HG03520 (cell line): ENCODE measurements around the gene MAP4K4.

Experiments
- ATAC-seq: cut with Tn5 transposase; IDR thresholded peaks from one replicate; pipeline ENCODE4 v1.9.1; 2021; ENCODE audit warnings: mild to moderate bottlenecking, moderate library complexity; ENCODE audit not compliant: unreplicated experiment

The MAP4K4 gene

DNA sequence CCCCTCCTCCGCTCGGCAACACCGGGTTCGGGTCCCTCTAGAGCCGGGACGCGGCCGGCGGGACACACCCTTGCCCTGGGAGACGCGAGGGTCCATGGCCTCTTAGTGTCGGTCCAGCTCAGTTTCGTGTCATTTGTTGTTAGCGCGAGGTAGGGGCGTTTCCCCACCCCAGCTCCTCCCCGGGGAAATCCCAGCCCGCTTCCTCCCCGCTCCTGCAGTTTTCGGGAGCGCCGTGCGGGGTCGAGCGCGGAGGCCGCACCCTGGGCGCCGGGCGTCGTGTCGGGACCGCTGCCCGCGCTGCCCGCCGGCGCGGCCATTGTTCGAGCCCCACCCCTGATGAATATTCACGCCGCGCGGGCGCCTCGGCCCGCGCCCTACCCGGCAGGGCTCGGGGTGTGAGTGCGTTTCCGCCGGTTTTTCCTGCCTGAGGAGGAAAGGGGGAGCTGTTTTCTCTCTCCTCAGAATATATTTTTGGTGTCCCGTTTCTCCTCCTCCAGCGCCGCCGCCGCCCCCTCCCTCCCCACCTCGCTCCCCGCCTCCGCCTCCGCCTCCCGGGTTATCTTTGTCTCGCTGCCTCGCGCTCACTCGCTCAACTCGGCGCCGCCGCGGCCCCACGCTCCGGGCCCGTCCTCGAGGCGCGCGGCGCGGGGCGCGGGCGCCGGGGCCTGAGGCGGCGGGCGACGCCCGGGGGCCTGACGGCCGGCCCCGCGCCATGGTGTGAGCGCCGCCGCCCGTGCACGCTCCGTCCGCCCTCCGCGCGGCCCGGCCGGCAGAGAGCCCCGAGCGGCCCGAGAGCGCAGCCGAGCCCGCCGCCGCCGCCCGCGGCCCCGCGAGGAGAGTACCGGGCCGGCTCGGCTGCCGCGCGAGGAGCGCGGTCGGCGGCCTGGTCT lies at the start of gene MAP4K4:
Gene MAP4K4, plus strand, starts transcription at position 584 of the 890 bp plus-strand sequence. CDS start 374 bp downstream, outside the sequence.
- peak; percentile 35 for ATAC-seq

DNA sequence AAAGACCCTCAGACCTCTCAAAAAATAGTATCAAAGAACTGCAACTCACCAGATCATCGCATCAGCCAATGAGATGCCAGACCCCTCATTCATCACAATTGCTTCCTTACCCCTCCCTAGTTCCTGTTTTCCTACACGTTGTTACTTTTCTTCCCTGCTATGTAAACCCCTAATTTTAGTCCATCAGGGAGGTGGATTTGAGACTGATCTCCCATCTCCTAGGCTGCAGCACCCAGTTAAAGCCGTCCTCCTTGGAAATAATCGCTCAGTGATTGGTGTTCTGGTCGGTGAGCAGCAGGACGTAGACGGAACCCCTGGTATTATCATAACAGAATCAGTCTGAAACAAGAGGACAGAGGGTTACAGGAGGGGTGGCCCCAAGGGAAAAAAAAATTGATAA lies 44.0 kb upstream of the MAP4K4 start:
- ATAC-seq: no peak

DNA sequence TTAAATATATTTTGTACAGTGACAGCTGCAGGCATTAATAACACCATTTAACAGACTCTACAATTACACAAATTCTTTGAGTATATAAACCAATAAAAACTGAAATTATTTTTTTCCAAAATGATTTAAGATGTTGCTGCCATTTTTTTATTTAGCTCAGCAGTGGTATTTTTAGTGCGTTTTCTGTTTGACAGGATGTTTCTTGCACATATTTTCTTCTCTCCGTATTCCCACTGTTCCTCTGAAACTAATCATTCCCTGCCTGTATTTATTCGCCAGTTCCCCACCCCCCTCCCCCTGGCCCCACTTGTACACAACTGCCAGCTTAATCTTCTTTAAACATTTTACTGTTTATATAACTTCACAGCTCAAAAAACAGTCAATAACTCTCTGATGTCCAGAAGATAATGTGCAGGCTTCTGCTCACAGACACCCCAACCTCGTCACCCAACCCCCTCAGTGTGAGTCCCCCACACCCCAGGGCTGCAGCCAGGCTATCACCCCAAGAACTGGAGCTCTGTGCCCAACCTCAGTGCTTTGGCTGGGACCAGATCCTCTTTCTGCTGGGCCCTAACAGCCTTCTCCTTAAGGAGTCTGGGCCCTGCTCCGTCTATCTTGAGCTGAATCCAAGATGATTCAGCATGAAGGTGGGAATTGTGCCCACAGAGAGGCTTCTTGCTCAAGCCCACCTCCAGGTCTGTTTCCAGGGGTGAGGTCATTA lies 41.6 kb upstream of the MAP4K4 start:
- ATAC-seq: no peak

DNA sequence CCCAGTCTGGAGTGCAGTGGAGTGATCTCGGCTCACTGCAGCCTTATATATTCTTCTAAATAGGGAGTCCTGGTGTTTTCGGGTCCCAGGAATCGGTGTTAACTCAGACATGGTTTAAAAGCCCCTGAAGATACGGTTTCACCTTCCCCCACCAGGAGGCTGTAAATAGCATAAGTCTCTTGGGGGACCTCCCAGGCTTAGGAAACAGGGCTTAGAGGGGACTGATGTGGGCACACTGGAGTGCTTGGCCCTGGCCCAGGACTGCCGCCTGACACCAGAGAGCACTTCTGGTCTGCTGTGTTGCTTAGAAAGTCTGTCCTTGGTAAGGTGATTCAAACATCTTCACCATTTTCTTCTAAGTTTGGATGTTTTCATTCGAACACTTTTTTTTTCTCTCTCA lies 39.7 kb upstream of the MAP4K4 start:
- ATAC-seq: no peak

DNA sequence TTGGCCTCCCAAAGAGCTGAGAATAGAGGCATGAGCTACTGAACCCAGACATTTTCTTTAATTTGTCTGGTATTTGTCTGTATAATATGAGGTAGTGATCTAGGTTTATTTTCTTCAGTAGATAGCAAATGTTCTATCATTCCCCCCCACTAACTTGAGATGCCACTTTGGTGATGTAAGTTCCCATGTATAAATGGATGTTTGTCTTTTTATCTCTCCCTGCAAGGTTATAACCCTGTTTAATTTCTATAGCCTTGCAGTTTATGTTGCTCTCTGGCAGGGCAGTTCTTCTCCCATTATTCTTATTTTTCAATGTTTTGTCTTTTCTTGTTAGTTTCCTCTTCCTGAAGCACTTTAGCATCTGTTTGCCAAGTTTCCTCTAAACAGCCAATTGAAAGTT lies 39.1 kb upstream of the MAP4K4 start:
- ATAC-seq: no peak

DNA sequence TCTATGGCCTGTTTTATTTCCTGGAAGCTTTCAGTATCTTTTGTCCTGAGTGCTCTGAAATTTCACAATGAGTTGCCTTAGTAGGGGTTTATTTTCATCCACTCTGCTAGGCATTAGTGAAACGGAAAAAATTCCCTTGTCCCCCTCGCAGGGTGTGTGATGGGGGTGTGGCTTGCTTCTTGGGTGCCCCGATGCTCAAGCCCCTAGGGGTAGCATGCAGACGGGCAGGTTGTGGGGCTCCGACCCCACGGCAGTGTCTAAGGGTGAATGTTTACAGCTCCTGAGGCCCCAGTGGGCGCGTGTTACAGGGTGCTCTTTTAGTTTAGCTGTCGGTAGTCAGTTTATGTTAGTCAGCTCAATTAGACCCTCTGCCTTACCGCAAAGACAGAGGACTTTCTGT lies 32.2 kb upstream of the MAP4K4 start:
- ATAC-seq: no peak

DNA sequence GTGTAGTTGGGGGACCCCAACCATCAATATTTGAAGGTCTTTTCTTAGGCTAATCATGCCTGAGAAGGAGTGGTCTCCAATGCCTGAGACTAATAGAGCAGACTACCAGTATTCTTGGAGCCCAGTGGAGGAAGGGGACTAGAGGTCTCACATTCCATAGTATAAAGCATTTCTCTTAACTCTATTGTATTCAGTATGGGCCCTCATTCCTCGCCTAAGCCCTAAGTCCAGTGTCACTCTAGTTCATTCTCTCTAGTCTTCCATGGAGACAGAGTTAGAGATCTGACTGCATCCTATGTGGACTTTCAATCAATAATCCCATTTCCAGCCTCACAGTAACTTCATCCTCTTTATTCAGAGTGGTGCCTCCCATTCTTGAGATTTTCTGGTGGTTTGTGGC lies 29.7 kb upstream of the MAP4K4 start:
- no peak for ATAC-seq

DNA sequence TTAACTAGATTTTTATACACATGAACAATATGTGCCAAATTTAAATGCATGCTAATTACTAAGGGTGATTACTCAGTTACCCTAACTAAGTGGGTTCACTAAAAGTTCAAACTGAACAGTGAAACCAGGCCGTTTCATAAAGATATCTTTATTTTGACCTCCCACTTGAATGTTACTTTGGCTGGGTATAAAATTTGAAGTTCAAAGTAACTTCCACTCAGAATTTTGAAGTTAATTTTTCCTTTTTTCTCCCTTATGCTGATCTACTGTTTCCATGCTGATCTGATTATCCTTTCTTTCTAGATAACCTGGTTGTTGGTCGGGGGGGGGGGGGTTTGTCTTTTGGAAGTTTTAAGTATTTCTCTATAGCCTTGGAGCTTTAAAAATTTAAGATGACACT lies 25.5 kb upstream of the MAP4K4 start:
- no peak for ATAC-seq

DNA sequence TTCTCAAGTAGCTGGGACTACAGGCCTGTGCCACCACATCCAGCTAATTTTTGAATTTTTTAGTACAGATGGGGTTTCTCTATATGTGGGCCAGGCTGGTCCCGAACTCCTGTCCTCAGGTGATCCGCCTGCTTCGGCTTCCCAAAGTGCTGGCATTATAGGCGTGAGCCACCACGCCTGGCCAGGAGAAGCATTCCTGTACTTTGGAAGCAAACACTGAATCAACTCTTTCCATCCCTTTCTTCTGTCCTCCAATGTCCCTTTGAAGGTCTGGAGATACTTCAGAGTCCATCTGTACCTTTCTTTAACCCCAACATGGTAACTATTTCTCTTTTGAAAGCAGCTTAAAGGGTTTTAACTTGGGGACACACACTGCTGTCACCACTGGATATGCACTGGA lies 23.6 kb upstream of the MAP4K4 start:
- no peak for ATAC-seq

DNA sequence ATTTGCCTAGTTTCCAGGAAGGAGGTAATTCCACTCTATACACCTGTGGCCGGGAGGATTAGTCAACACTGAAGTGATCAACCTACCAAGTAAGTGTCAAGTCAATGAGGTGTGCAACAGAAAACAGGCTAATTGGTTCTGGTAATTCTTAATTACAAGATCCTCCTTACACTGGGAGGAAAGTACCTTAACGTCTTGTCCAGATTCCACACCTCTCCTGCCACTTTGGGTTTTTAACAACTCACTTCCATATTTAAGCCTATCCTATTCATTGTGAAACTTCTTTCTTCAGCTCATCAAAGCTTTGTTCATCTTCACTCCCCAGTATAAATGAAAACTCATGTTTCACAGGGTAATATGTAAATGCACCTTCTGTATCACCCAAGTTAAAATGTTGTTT lies 22.0 kb upstream of the MAP4K4 start:
- ATAC-seq: no peak

DNA sequence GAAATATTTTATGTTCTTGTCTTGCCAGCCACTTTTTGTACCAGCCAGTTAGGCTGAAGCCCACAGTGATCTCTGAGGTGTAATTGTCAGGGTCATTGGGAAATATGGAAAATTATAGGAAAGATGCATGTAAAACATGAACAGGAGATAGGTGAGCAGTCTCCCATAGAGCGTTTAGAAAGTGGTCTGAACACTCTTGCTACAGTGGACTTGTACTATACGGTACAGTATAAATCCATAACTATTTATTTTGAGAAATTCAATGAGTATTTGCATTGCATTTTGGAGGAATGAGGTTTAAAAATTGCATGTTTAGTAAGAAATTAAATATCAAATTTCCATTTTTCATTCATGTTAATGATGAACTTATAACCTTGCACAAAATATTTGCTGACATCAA lies 20.8 kb upstream of the MAP4K4 start:
- no peak for ATAC-seq

DNA sequence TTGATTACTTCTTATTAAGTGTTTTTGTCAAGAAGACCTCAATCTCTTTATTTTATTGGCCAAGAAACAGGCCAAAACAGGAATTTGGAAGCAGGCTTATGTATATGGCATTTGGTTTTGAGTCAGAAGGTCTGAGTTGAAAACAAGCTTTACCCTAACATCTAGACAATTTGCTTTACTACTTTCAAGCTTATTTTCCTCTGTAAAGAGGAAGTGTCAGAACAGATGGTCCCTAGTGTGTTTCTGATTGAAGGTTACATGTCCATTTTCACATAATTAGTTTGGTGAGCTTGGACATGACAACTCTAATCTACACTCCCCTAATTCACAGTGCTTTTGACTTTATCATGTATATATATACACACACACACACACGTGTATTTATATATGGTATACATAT lies 19.8 kb upstream of the MAP4K4 start:
- no peak for ATAC-seq

DNA sequence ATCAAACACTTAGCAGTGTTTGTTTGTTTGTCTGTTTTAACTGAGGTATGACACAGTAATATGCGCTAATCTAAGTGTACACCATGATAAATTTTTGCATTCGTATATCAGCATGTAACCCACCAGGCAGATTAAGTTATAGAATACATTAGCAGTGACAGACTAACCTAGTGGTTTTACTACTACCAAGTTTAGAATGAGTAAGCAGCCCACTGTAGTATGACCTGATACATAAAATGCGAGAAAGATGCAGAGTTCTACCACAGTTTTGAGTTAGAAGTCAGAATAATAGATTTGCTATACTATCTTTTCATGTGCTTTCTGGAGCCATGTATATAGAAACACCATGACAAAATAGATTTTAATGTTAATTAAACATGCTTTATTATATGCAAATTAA lies 19.1 kb upstream of the MAP4K4 start:
- ATAC-seq: no peak

DNA sequence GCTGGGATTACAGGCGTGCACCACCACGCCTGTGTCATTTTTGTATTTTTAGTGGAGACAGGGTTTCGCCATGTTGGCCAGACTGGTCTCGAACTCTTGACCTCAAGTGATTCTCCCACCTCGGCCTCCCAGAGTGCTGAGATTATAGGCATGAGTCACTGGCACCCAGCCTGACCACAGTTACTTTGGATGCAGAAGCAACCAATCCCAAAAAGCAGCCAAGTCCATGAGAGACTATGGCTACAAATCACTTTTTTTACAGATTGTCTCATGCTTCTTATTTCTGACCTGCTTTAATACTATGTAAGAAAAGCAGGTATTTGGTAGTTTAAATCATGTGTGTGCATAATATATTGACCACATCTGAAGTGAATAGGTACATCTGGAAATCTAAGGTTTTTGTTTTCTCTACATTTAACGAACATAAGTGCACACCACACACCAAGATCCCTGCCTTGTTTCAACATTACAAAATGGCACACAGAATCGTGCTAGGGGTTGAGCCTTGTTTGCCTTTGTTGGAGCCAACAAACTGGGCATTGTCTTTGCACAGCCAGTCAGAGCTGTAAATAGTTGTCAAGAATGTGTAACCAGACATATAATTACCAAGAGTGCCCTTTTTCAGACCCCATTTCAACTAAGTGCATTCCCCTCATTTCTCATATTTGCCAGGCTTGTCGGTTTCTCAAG lies 18.3 kb upstream of the MAP4K4 start:
- ATAC-seq: no peak

DNA sequence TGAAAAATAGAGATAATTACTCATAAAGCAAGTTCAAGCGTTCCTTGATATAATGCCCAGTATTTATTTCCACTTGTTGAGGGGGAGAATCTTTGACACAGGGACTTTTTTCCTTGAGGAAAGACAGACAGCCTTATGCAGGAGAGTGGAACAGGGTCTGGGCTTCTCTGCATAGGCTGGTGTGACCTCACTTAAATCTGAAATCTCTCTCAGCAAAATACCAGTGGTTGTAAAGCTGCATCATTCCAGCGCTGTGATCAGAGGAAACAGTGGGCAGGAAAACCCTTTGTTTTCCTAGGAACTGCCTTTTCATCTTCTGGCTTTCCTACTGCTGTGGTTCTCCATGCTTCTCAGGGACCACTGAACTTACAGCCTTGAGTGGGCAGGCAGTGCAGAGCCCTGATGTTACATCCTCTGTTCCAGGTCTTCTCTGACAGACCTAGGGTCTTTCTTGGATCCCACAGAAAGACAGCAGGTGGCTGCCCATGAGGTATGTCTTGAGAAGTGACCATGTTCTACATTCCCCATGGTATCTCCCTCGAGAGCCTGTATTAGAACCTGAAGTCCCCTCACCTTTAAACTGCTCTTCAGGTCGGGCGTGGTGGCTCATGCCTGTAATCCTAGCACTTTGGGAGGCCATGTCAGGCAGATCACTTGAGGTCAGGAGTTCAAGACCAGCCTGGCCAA lies 17.6 kb upstream of the MAP4K4 start:
- no peak for ATAC-seq

DNA sequence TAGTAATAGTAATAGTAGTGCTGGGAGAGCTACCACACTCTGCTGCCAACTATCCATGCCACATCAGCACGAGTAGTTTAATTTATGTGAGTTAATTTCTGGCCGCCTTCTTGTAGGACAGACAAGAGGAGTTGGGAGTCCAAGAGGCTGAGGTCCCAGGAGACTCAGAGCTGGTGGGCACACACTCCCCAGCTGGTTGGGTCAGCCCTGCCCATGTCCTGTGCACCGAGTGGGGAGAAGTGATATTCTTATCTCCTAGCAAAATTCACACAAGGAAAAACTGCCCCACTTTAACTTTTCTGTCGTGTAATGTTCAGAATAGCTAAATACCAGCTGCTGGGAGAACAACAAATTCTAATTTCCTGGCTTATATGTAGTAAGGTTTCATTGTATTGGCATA lies 15.2 kb upstream of the MAP4K4 start:
- no peak for ATAC-seq

DNA sequence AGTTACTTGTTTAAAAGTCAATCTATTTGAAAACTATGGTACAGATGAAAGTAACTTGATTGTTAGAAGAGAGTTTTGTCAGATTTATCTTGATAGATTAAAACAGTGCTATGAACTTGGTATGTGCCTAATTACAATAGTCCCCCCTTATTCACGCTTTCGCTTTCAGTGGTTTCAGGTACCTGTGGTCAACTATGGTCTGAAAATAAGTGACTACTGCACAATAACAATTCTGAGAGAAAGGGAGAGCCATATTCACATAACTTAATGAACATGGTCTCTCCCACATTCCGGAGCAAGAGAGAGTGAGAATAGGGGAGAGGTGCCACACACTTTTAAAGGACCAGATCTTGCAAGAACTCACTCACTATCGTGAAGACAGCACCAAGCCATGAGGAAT lies 13.2 kb upstream of the MAP4K4 start:
- ATAC-seq: no peak

DNA sequence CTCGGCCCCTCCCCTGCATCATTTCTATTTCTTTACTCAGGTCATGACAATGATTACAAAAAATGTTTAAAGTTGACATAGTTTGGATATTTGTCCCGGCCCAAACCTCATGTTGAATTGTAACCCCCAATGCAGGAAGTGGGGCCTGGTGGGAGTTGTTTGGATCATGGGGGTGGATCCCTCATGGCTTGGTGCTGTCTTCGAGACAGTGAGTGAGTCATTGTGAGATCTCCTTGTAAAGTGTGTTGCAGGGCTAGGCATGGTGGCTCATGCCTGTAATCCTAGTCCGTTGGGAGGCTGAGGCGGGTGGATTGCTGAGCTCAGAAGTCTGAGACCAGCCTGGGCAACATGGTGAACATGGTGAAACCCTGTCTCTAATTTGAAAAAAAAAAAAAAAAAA lies 9.2 kb upstream of the MAP4K4 start:
- ATAC-seq: no peak

DNA sequence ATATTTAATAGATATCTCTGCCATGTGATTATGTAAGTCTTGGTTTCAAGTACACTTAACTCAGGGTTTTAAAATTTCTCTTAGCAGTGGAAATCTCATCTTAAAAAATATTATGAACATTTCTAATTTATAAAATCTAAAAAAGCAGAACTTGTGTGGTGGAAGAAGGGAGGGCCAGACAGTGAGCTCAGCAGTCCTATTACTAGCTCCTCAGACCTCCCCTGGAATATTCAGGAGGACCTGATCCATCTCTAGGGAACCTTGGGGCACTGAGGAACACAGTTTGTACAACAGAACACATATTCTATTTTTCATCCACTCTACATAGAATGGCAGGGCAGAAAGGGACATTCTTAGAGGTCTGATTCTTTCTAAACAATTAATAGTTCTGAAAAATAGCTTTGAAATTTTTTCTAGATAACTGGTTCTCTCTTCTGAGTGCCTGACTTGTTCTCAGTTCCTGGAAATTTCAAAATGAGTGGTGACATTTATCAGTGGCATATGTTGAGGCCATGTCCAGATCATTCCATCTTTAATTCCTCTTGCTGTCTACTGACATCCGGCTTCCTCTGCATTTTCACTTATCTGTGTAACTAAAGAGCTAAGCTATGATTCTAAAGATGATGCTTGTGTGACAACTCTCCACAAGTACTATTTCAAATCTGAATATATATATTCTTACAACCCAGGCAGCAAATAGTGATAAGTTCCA lies 8.2 kb upstream of the MAP4K4 start:
- ATAC-seq: no peak

DNA sequence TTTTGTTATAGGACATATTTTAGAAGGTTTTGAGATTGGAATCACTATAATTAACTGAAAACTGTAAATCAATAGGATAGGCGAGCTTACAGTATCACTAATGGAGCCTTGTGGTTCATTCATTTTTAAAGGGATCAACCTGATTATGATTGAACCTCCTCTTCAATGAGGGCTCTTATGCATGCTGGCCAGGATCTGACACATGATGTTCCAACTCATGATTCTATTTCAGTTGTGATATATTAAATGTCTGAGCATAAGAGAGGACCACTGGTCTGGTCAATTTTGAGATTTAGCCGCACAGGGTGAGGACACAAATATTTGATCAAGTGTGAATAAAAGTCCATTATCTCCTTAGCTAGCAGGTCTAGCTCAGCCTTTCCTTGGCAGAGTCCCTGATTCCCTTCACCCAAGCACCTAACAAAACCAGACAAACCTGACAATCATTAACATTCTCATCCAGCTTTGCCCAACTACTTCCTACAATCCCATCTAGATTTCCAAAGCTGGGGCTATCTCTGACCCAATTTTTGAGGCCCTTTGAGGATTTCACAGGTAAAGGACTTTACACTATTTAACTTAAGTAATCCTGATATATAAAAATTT lies 6.9 kb upstream of the MAP4K4 start:
- ATAC-seq: no peak
